ENCODE data around the gene MSN.

The MSN gene

GRCh38 chrX:65671966-65672365, 4.5 kb downstream of the MSN start:
- in situ Hi-C loops (cut with HindIII; ENCODE audit: low sequenced_read_pairs), result no loop called here

GRCh38 chrX:65673857-65674203, 6.4 kb downstream of the MSN start:
- in situ Hi-C loops (cut with HindIII; ENCODE audit: low sequenced_read_pairs), result no loop called here

GRCh38 chrX:65674204-65674893, 6.9 kb downstream of the MSN start:
- in situ Hi-C loops (cut with HindIII; ENCODE audit: low sequenced_read_pairs), result no loop called here

- in situ Hi-C loops (cut with HindIII; ENCODE audit: low sequenced_read_pairs), result no loop called here
These were observed 10.6 kb downstream of the MSN start for GRCh38 chrX:65677954-65678469.

GRCh38 chrX:65679071-65679540, 11.7 kb downstream of the MSN start:
- in situ Hi-C loops (cut with HindIII; ENCODE audit: low sequenced_read_pairs), result no loop called here

GRCh38 chrX:65681810-65682209, 14.4 kb downstream of the MSN start:
- in situ Hi-C loops (cut with HindIII; ENCODE audit: low sequenced_read_pairs), result no loop called here

GRCh38 chrX:65685112-65685511, 17.7 kb downstream of the MSN start:
- in situ Hi-C loops (cut with HindIII; ENCODE audit: low sequenced_read_pairs), result loop anchor here (5.0 kb wide), 1 partner anchor 47 kb away; no protein-coding TSS in a partner anchor

- in situ Hi-C loops (cut with HindIII; ENCODE audit: low sequenced_read_pairs), result loop anchor here (5.0 kb wide), 1 partner anchor 46 kb away; no protein-coding TSS in a partner anchor
These were observed 18.8 kb downstream of the MSN start for GRCh38 chrX:65686236-65686635.

- in situ Hi-C loops (cut with HindIII; ENCODE audit: low sequenced_read_pairs), result loop anchor here (5.0 kb wide), 1 partner anchor 45 kb away; no protein-coding TSS in a partner anchor
These were observed 19.9 kb downstream of the MSN start for GRCh38 chrX:65687367-65687766.

- in situ Hi-C loops (cut with HindIII; ENCODE audit: low sequenced_read_pairs), result loop anchor here (5.0 kb wide), 1 partner anchor 44 kb away; no protein-coding TSS in a partner anchor
These were observed 21.0 kb downstream of the MSN start for GRCh38 chrX:65688403-65688871.

GRCh38 chrX:65689377-65689776, 21.9 kb downstream of the MSN start:
- in situ Hi-C loops (cut with HindIII; ENCODE audit: low sequenced_read_pairs), result loop anchor here (5.0 kb wide), 1 partner anchor 43 kb away; no protein-coding TSS in a partner anchor

GRCh38 chrX:65690057-65690855, 22.8 kb downstream of the MSN start:
- in situ Hi-C loops (cut with HindIII; ENCODE audit: low sequenced_read_pairs), result no loop called here

GRCh38 chrX:65695849-65696449, 28.5 kb downstream of the MSN start:
- in situ Hi-C loops (cut with HindIII; ENCODE audit: low sequenced_read_pairs), result no loop called here

GRCh38 chrX:65696613-65697012, 29.2 kb downstream of the MSN start:
- in situ Hi-C loops (cut with HindIII; ENCODE audit: low sequenced_read_pairs), result no loop called here

GRCh38 chrX:65697211-65697641, 29.8 kb downstream of the MSN start:
- in situ Hi-C loops (cut with HindIII; ENCODE audit: low sequenced_read_pairs), result no loop called here

- in situ Hi-C loops (cut with HindIII; ENCODE audit: low sequenced_read_pairs), result no loop called here
These were observed 30.7 kb downstream of the MSN start for GRCh38 chrX:65697915-65698796.

GRCh38 chrX:65702956-65703355, 35.5 kb downstream of the MSN start:
- in situ Hi-C loops (cut with HindIII; ENCODE audit: low sequenced_read_pairs), result no loop called here

GRCh38 chrX:65705439-65705838, 38.0 kb downstream of the MSN start:
- in situ Hi-C loops (cut with HindIII; ENCODE audit: low sequenced_read_pairs), result no loop called here

- in situ Hi-C loops (cut with HindIII; ENCODE audit: low sequenced_read_pairs), result no loop called here
These were observed 38.8 kb downstream of the MSN start for GRCh38 chrX:65706041-65706828.

Measured in endothelial cell of hepatic sinusoid (primary cell).